Bronchial smooth muscle cell (primary cell): ENCODE results near the gene TYR. TPM values are rescaled to one million over a fixed set of nuclear protein-coding genes. Genes with fewer than 3 reads are reported as not detected.

Experiments used
- total RNA-seq: library from RNA; depleted of rRNA; stranded (reverse); fragments of >200 nt; gene quantifications from 2 replicates; pipeline ENCODE4 v1.2.1, GENCODE V29; 2014

TYR gene
- not detected in 2 replicates for total RNA-seq

GRCh38 chr11:89177691-89178231 is at the start of gene TYR:
TYR (plus strand) TSS chr11:89177875; CDS start chr11:89177954, 79 bp downstream.

Other genes with a start within 250 kb of the TYR start
- under 0.01 TPM in 1 of 2 replicates, not detected in the other for gene GRM5, start 111.9 kb upstream of the TYR start, total RNA-seq